ENCODE results near the gene TNFSF8.

TNFSF8 gene

GRCh38 chr9:114864471-114864870 lies 65.9 kb downstream of the TNFSF8 start:
- DNase-seq: no peak

- DNase-seq: no peak
Measured at GRCh38 chr9:114861922-114862605, 68.3 kb downstream of the TNFSF8 start.

GRCh38 chr9:114861273-114861672 lies 69.1 kb downstream of the TNFSF8 start:
- no peak for DNase-seq

- no peak for DNase-seq
Measured at GRCh38 chr9:114860187-114860586, 70.2 kb downstream of the TNFSF8 start.

GRCh38 chr9:114856942-114857315 lies 73.5 kb downstream of the TNFSF8 start:
- DNase-seq: no peak

- no peak for DNase-seq
Measured at GRCh38 chr9:114856215-114856941, 74.0 kb downstream of the TNFSF8 start.

GRCh38 chr9:114855488-114855887 lies 74.9 kb downstream of the TNFSF8 start:
- no peak for DNase-seq

- DNase-seq: no peak
Measured at GRCh38 chr9:114854736-114855355, 75.5 kb downstream of the TNFSF8 start.

- DNase-seq: no peak
Measured at GRCh38 chr9:114853071-114853855, 77.1 kb downstream of the TNFSF8 start.

GRCh38 chr9:114852050-114852594 lies 78.3 kb downstream of the TNFSF8 start:
- DNase-seq: no peak

GRCh38 chr9:114851306-114851705 lies 79.1 kb downstream of the TNFSF8 start:
- no peak for DNase-seq

Measured in NCI-H2227 treated with DMSO at 0.1 percent for 48 hours (cell line).